ENCODE measurements around the gene DRD3.

The DRD3 gene

DNA sequence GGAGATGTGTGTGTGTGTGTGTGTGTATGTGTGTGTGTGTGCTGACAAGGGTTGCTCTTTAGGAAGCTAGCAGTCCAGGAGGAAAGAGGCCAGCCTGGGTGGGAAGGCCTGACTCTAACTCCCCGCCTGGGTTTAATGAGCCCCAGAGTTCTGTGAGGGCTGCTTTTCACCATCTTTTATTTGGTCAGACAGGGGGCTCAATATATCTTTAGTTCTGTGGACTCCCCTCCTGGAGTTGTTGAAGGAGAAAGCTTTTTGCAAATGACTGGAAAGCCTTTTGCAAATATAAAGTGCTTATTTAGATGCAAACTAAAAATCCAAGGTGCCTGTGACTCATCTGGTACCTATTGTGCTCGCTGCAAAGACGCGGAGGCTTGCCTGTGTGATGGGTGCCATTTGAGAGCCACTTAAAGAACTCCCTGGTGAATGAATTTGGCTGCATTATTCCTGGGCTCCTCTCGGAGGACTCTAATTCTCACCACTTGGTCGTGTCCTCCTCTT is 24.5 kb downstream of the DRD3 start:
- TF ChIP-seq, protein P1, sequence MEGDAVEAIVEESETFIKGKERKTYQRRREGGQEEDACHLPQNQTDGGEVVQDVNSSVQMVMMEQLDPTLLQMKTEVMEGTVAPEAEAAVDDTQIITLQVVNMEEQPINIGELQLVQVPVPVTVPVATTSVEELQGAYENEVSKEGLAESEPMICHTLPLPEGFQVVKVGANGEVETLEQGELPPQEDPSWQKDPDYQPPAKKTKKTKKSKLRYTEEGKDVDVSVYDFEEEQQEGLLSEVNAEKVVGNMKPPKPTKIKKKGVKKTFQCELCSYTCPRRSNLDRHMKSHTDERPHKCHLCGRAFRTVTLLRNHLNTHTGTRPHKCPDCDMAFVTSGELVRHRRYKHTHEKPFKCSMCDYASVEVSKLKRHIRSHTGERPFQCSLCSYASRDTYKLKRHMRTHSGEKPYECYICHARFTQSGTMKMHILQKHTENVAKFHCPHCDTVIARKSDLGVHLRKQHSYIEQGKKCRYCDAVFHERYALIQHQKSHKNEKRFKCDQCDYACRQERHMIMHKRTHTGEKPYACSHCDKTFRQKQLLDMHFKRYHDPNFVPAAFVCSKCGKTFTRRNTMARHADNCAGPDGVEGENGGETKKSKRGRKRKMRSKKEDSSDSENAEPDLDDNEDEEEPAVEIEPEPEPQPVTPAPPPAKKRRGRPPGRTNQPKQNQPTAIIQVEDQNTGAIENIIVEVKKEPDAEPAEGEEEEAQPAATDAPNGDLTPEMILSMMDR (IDR thresholded peaks at IDR 0.05), result no peak

DNA sequence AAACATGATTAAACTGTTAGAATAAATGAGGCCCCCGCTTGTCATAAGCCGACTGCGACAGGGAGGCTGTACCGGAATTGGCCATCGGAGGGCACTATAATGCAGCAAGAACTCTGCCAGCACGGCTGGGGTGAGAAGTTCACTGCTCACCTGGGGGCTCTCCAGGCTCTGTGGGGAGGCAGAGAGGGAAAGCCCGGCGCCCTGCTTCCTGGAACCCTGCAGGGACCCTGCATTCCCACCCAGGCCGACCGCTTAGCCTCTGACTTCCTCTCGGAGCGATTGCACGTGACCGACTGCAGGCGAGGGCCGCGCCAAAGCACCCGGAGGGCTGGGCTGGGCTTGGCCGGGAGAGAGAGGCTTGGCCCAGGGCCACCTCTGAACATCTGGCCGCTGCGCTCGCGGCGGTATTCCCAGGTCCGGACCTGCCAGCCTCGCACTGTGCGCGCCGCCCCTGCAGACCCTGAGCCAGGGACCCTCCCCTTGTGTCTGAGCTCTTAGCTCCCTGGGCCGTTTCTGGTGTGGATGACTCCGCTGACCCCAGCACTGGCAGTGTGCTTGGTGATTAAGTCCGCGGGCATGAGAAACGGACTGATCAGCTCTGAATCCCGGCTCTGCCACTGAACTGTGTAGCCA is 26.2 kb downstream of the DRD3 start:
- TF ChIP-seq, protein P1 (IDR thresholded peaks at IDR 0.05), result peak; percentile 98

DNA sequence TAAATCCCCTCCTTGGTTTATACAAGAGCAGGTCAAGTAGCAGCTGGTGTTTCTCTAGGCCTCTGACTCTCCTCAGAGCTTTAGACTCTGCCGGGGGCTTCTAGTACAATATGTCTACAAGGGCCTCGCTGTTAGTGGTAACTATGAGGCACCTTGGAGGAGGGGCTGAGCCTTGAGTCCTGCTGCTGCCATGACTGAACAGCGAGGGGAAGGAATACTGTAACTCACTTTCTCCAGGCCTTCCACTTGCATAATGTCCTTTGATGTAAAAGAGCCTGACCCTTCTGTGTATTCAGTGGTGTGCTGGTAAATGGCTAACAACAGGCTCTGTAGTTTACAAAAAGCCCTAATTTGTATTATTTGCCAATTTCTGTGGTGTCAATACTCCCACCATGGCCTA is 27.8 kb downstream of the DRD3 start:
- TF ChIP-seq, protein P1 (IDR thresholded peaks at IDR 0.05), result no peak

DNA sequence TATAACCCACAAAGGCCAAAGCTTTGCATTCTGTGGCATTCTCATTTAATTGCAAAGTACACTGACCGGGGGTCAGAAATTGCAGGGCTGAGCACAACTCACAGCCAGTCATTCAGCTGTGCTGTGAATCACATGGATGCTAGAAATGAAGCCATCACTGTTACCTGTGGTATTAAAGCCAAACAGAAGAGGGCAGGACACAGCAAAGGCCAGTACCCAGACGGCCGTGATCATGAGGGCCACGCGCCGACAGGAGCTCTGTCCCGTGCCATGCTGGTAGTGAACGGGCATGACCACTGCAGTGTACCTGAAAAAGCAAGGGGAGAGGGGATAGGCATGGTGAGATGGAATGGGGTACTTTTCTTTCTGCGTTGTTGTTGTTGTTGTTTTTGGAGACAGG is 31.6 kb downstream of the DRD3 start:
- TF ChIP-seq, protein P1 (IDR thresholded peaks at IDR 0.05), result no peak

DNA sequence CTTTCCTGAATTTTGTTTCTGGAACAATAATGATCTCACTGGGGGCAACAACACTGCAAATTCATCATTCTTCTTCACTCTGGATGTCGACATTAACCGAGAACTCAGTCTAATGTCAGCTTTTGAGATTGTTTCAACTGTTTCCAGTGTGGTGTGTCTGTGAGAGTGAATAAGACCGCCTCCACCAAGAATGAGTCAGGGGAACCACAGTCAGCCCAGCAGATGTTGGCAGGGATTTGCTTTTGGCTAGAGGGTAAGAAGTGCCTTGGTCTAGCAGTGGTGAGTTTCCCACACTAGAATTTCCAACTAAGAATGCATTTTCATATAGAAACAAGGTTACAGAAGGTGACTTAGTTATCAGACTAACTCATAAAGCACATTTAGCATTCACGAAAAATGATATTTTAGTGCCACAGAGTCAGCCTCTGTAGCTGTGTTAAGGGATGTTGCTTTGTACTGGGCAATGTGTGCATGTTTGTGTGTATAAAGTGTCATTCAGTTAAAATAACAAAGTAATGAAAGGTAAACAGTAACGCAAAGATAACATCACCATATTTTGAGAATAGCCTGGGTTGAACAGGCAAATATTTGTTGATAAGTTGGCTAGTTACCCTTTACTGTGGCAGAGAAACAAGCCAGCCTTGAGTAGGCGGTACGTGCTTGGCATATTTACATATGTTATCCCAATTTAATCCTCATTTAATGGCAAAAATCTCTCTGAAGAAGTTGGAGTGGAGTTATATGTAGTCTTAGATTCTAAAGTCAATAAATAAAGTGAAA is 33.8 kb downstream of the DRD3 start:
- TF ChIP-seq, protein P1 (IDR thresholded peaks at IDR 0.05), result no peak

DNA sequence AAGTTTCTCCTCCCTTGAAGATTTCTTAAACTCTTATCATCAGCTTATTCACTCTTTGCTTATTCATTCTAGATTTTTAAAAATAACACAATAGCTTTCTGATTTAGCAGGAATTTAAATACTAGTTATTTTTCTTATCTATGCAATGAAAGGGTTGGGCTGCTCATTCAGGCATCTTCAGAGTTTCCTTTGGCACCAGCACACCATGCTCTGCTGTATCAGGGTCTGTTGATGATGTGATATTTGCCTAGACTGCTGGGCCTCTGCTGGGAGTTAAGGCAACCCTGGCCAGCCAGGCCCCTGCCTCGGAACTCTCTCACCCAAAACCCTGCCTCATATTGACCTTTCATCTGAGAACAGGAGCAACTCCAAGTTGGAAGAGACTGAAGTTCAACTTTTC is 35.0 kb downstream of the DRD3 start:
- TF ChIP-seq, protein P1 (IDR thresholded peaks at IDR 0.05), result no peak

DNA sequence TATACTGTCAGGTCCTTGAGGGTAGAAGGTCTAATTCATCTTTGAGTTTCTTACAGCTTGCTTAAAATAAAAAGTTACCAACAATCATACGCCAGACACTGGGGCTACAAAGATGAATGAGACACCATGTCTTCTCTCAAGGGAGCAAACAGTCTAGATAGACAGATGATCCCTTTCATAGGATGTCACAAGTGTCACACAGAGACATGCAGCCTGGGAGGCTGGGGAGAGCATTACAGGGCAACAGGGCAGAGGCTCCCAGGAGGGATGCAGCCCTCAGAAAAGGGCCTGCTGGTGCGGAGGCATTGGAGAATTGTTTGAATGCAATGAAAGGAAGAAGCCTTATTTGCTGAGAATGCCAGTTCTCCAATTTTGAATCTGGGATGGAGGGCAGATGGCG is 39.0 kb downstream of the DRD3 start:
- TF ChIP-seq, protein P1 (IDR thresholded peaks at IDR 0.05), result no peak

Data from LNCAP (cell line).